HG03565 (cell line): ENCODE measurements around the gene VANGL2.

Source experiments
- ATAC-seq: cut with Tn5 transposase; IDR thresholded peaks from one replicate; pipeline ENCODE4 v1.9.1; 2021; ENCODE audit warnings: mild to moderate bottlenecking, moderate library complexity; ENCODE audit not compliant: unreplicated experiment

The VANGL2 gene

GRCh38 chr1:160427625-160428024 is 27.3 kb downstream of the VANGL2 start:
- ATAC-seq = no peak

- ATAC-seq = no peak
Observed at GRCh38 chr1:160428053-160428452, 27.7 kb downstream of the VANGL2 start.

GRCh38 chr1:160428655-160429054 is 28.3 kb downstream of the VANGL2 start:
- ATAC-seq = no peak

GRCh38 chr1:160429125-160429561 is 28.8 kb downstream of the VANGL2 start:
- ATAC-seq = peak; percentile 1

GRCh38 chr1:160429702-160430535 is 29.6 kb downstream of the VANGL2 start:
- ATAC-seq = peak; percentile 40

GRCh38 chr1:160431006-160431405 is 30.6 kb downstream of the VANGL2 start:
- ATAC-seq = no peak

GRCh38 chr1:160431571-160431970 is 31.2 kb downstream of the VANGL2 start:
- no peak for ATAC-seq

- peak; percentile 52 for ATAC-seq
Observed at GRCh38 chr1:160432371-160432786, 32.0 kb downstream of the VANGL2 start.

GRCh38 chr1:160436966-160437365 is 36.6 kb downstream of the VANGL2 start:
- ATAC-seq = no peak

GRCh38 chr1:160437432-160438316 is 37.3 kb downstream of the VANGL2 start:
- ATAC-seq = peak; percentile 65

GRCh38 chr1:160438317-160438918 is 38.1 kb downstream of the VANGL2 start:
- ATAC-seq = peak; percentile 15

- ATAC-seq = no peak
Observed at GRCh38 chr1:160438935-160439334, 38.6 kb downstream of the VANGL2 start.

- ATAC-seq = no peak
Observed at GRCh38 chr1:160439718-160440117, 39.4 kb downstream of the VANGL2 start.

- ATAC-seq = no peak
Observed at GRCh38 chr1:160446945-160447600, 46.7 kb downstream of the VANGL2 start.

- ATAC-seq = no peak
Observed at GRCh38 chr1:160449494-160449893, 49.1 kb downstream of the VANGL2 start.

- ATAC-seq = no peak
Observed at GRCh38 chr1:160451119-160451858, 50.9 kb downstream of the VANGL2 start.

- no peak for ATAC-seq
Observed at GRCh38 chr1:160451859-160452232, 51.5 kb downstream of the VANGL2 start.

- ATAC-seq = peak; percentile 56
Observed at GRCh38 chr1:160453443-160453842, 53.1 kb downstream of the VANGL2 start.

- peak; percentile 25 for ATAC-seq
Observed at GRCh38 chr1:160454371-160455152, 54.2 kb downstream of the VANGL2 start.
